Activated gamma-delta T cell treated with anti-CD3 and anti-CD28 coated beads, Interleukin-2, amount 50 U/mL, for 16 hours (primary cell): ENCODE measurements around the gene TMEM151A.

Source experiments
- DNase-seq: peaks from one replicate; pipeline ENCODE4 v3.0.0-alpha.2; 2020; ENCODE audit warnings: low read depth

TMEM151A gene

DNA sequence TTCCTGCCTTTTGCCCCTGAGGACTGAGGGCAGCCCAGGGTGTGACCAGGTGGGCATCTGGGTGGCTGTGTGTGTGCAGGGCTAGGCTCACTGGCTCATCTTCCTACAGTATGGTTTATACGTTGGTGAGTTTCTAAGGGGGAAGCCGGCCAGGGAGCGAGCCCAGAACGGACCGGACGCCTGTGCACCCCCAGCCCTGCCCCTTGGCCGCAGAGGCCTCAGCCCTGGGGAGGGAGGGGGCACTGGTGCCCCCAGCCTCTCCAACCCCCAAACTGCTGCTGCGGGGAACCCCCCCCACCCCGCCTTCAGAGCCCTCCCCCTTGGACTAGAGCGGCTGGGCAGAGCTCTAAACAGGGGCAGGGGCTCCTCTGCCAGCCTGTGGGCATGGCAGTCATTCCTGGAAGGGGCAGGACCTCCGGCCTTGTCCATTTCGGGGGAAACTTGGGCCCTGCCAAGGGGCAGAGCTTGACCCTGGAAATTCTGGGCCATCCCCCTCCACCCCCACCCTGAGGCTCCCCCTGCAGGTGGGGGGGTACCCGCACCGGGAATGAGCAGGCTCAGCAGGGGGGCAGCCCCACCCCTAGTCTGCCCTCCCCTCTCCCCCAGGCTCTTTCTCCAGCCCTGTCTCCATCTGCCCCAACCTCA, 8.1 kb upstream of the TMEM151A start:
- DNase-seq, result no peak

DNA sequence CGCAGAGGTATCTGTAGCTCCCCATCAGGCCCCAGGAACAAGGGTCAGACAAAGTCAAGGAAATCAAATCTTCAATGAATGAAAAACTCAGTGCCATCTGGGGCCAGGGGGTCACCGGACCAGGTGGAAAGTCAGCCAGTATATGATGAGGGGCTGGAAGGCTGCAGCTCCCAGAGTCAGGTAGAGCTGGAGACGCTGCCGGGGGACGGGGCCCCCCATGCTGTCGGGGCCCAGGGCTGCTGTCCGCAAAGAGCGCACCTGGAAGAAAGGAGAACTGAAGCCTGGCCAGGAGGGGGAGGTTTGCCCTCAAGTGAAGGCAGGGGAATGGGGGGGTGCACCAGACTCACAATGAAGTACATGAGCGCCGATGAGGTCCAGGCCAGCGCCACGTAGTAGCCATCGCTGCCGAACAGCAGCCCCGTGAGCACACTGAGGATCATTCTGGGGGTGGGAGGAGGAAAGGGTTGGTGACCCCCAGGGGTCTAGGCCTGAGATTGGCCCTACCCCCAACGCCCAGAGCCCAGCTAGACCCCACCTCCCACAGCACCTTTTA, 7.1 kb upstream of the TMEM151A start:
- DNase-seq, result no peak

DNA sequence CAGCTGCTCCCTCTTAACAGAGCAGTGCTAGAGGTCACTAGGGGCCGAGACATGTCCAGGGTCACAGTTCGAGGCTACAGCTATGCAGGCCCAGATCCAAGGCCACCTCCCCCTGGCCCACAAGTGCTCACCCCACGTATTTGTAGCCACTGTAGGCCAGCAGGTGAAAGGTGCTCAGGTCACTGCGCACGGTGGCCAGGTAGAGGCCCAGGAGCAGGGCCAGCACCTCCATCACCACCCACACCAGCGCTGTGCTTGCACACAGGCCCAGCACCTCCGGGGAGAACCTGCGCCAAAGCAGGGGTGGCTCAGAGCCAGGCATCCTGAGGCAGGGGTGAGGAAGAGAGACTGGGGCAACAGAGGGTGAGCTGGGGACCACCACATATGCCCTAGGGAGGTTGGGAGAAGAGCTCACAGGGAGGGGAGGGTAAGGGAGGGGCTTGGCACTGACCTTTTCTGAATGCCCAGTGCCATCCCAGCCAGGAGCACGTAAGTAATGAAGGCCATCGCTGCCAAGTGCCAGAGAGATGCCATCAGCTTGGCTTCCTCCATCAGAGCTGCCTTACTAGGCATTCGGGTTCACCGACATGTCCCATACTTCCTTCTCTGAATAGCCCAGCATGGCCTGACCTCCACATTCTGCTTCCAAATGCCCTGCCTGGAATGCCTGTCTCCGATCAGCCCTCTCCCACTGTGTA, 6.3 kb upstream of the TMEM151A start:
- DNase-seq, result no peak

DNA sequence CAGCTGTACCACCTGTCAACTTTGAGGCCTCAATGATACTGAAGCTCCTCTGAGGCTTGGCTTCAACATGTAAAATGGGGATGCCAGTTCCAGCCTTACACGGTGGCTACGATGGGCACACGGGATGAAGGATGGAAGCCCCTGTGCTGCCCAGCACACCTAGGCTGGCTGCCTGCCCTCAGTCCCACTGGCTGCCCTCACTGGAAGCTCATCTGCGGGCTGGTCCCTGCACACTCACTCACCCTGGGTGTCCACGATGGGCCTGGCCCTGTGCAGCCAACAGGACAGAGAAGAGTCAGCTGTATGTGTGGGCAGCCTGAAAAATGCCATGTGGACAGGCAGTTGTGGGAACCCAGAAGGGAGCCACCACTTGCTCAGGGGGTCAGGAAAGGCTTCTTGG, 5.0 kb upstream of the TMEM151A start:
- DNase-seq, result no peak

DNA sequence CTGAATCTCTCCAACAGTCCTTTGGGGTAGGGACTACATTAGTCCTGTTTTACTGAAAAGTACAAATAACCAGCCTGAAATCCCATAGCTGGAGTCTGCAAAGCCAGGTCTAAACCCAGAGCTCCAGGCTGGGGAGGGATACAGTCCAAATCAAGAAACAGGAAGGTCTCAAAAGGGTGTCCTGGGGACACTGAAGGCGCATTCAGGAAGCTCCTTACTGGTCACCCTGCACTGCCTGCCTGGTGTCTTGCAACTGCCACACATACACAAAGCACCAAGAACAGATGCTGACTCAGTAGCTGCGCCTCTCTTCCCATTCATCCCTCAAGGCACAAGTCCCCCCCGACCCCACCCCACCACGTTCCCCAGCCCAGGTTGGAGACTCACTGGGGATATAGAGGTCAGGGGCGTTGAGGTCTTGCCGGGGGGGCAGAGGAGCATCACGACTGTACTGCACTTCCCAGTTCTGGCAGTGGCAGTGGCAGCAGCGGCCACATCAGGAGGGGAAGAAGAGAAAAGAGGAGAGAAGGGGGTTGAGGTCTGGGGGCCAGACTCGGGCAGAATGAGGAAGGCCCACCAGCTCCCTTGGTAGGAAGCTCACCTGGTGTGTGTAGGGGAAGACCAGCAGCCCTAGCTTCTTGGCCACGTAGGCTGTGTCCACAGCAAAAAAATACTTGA, 4.3 kb upstream of the TMEM151A start:
- DNase-seq, result no peak

DNA sequence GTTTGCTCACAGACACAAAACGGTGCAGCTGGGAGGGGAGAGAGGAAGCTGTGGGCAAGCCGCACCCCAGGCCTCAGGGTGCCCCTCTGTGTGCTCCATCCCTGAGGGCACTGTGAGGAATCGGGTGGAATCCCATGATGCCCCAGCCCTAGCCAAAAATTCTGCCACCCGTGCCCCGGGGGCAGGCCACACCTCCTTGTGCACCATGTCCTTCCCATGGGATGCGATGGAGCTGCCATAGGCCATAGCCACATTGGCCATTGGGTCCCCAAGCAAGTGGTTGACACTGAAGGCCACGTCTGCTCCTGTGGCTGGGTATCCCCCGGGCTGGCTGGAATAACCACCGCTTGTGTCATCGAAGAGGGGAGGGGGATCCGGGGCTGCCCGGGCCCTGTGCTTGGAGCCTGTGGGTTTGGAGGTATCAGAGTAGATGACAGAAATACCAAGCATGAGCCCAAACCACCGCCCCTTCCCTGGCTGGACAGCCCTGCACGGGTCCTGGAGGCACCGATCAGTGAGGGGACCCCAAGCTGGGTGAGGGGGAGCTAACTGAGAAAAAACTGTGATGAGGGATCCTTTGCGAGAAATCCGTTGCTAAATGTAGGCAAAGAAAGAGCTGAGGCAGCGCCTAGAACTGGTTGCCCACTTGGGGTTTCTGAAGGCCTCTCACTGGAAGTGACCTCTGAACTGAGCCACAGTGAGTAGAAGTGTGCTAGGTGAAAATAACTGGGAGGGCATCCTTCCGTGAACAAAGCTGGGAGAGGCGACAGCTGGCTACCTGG, 3.6 kb upstream of the TMEM151A start:
- DNase-seq, result no peak

DNA sequence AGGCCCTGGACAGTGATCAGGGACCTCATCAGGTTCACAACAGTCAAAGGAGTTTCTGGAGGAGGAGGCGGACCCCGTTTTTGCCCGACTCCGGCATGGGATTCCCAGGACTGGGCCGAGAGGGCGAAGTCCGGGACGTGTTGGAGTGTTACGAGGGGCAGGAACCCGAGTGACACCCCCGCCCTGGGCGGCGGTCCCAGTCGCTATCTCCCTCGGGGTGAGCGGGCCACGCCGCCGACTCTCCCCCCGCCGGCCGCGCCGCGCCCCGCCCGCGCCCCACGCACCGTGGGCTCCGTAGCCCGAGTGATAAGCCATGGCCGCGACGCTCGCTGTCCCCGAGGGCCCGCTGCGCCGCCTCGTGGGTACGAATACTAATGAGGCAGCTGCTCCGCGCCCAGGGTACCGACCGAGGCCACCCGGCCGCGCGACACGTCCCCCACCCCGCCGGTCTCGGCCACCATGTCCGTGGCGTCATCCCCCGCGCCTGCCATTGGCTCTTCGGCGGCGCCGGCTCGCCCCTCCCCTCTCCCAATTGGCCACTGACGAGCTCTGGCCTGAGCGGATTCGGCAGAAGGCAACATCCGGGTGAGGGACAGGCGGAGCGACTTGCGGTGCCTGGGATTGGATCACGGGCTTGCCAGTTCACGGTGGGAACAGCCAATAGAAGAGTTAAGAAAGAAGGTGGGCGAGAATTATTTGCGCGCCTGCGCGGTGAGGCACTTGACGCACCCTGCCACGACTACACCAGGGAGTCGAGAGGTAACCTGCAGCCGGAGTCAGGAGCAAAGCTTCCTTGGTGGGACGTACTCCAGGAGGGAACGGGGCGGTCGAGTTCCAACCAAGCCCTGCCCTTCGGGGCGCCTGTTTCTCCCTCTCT, 2.8 kb upstream of the TMEM151A start, which contains the start of gene YIF1A:
YIF1A (minus strand) TSS at position 473 of the 877 bp plus-strand sequence; CDS start at position 315, 158 bp downstream.
- DNase-seq, result peak; percentile 98

DNA sequence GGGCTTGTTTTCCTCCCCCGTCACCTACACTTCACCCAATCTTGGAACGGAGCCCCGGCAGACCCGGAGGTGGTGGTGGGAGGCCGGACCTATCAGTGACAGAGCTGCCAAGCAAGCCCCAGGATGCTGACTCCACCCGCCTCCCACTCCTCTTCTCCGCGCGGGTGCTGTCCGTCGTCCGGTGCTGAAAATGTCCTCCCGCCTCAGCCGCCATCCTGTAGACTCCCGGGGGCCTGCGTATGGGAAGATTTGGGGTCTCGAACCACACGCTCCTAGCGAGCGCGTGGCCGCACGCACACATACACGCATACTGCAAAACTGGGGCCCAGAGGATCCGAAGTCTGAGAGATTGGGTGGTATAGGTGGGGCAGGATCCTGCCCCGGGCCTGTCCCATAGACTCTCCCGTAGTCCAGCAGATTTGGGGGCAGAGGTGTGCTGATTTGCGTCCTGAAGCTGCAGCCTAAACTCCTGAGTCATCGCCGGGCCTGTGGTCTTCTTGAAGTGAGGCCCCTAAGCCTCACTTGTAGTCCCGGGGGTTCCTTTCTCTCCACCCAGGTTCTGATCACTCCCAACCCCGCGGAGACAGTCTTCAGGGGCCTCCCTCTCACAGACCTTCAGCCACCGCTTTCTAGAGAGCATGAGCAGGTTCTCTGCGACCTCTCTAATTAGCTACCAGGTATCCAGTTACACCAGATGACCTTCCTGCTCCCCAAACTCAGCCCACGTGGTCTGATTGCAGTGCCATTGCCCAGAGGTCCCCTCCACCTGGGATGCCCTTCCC, 2.0 kb upstream of the TMEM151A start:
- DNase-seq, result peak; percentile 73

DNA sequence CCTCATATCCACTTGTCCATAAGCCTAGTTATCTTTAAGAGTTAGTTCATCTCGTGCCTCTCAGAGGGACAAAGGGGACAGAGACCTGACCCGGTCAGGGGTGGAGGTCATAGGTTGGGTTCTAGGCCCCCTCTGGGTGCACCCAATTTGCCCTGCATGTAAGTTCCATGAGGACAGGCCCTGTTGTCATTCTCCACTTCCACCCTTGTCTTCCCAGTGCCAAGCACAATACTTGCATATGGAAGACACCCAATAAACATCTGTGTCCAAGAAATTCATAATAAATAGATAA, 1.4 kb upstream of the TMEM151A start:
- no peak for DNase-seq

DNA sequence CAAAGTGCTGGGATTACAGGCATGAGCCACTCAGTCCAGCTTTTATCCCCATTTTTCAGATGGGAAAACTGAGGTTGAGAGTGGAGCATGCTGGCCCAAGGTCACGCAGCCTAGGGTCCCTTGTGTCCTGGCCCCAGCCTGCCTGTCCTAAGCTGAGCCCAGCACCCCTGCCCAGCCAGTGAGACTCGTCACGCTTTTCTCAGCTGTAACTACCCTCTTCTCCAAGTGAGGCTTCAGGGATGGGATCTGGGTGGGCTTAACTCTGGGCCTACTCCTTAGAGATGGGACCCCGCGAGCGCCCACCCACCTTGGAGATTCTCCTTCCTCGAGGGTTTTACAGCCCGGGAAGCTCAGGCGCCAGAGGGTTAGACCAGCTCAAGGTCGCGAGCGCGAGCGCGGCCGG, 390 bp upstream of the TMEM151A start:
- no peak for DNase-seq

DNA sequence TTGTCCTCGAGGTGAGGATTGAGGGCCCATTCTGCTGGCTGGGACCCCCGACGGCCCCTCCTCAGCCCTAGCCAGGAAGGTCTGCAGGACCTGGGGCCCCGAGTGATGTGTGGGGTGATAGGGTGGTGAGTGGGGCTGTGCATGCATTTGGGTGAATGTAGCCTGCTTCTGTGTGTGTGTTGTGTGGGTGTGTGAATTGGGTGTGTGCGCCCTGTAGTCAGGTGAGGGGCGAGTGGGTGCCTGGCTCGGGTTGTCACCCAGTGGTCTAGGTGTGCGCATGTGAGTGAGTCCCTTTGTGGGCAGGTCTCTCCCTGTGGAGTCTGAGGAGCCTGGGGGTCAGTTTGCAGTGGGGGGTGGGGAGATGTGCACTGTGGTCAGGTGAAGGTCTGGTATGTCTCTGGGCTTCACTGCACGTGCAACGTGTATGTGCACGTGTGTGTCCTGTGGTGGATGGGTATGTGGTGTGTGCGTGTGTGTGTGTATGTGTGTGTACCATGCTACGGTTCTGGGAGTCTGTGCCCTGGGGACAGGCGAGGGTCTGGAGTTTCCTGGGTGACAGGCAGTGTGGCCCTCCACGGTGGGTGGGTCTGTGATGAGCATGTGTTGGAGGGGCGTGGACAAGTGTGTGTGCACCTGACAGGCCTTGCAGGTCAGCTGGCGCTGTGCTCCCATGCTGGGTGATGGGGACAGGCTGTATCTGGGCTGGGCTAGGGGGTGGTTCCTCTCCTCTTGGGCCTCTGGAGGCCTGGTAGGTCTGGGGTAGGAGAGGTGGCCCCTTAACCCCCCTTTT, 1.0 kb downstream of the TMEM151A start:
- no peak for DNase-seq

DNA sequence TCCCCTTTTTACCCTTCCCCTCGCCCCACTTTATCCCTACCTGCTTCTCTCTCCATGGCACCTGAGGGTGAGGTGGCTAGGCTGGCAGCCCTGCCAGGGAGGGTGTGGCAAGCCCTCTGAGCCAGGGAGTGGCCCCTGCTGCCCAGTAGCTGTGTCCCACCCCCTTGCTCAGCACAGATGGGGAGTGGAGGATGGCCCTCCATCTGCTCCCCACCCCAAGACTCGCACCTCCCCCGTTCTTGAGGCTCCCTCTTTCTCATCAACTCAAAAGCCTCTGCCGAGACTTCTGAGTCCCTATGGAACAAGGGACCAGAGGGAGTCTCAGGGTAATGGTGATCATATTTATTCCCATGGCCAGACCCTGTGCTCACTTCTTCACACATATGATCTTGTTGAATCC, 1.7 kb downstream of the TMEM151A start:
- no peak for DNase-seq

DNA sequence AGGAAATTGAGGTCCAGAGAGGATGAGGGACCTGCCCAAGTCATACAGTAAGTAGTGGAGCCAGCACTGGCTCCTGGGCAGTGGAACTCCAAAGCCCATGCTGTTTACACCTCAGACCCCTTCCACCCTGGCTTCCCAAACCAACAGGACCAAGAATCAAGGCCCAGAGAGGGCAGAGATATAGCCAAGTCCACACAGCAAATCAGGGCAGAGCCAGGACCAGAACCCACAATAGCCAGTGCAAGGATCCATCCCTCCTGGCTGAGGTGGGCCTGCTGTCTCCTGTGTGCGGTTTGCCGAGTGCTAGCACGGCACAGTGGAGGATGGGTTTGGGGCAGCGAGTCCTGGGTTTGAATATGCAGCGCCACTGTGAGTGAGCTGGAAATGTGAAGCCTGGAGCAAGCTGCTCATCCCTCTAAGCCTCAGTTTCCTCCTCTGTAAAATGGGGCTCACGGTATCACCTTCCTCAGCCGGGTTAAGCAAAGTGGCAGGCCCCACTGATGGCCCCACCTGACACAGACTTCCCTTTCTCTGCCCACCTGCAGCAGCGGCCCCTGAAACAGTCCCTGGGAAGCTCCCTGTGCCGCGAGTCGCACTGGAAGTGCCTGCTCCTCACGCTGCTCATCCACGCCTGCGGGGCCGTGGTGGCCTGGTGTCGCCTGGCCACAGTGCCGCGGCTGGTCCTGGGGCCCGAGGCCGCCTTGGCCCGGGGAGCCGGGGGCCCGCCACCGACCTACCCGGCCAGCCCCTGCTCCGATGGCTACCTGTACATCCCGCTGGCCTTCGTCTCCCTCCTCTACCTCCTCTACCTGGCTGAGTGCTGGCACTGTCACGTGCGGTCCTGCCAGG, 2.3 kb downstream of the TMEM151A start:
- DNase-seq, result no peak

DNA sequence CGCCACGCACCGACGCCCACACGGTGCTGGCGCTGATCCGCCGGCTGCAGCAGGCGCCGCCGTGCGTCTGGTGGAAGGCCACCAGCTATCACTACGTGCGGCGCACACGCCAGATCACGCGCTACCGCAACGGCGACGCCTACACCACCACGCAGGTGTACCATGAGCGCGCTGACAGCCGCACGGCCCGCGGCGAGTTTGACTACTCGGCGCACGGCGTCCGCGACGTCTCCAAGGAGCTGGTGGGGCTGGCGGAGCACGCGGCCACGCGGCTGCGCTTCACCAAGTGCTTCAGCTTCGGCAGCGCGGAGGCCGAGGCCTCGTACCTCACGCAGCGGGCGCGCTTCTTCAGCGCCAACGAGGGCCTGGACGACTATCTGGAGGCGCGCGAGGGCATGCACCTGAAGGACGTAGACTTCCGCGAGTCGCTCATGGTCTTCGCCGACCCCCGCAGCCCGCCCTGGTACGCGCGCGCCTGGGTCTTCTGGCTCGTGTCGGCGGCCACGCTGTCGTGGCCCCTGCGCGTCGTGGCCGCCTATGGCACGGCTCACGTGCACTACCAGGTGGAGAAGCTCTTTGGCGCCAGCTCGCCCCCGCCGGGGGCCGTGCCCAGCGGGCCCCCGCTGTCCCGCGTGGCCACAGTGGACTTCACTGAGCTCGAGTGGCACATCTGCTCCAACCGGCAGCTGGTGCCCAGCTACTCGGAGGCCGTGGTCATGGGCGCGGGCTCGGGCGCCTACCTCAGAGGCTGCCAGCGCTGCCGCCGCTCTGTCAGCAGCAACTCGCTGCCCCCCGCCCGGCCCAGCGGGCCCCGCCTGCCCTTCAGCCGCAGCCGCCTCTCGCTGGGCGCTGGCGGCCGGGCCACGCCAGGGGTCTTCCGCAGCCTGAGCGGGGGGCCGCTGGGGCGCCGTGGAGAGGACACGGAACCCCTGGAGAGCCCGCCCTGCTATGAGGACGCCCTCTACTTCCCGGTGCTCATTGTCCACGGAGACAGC, 3.2 kb downstream of the TMEM151A start:
- no peak for DNase-seq

DNA sequence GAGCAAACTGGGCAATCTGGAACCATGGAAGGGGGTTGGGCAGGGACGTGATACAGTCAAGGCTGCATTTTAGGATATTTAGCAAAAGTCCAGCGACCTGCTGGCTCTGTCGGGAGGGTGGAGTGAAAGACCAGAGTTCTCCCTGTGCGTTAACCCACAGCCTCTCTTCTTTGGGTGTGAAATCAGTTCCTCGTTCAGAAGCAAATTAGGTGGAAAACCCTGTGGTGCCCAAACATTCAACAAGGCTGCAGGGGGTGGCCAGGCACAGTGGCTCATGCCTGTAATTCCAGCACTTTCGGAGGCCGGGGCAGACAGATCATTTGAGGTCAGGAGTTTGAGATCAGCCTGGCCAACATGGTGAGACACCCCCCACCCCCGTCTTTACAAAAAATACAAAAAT, 5.9 kb downstream of the TMEM151A start:
- DNase-seq, result no peak

DNA sequence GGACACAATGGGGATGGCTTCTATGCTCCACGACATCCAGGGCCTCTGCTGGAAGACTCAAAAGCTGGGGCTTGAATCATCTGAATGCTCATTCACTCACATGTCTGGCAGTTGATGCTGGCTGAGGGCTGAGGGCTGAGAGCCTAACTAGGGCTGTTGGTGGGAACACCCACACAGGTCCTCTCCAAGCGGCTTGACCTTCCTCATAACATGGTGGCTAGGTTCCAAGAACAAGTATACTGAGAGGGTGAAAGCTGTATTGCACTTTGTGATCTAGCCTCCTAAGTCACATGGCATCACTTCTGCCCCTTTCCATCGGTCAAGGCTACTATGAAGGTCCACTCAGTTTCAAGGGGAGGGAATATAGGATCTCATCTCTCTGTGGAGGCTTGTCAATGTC, 7.5 kb downstream of the TMEM151A start:
- no peak for DNase-seq

DNA sequence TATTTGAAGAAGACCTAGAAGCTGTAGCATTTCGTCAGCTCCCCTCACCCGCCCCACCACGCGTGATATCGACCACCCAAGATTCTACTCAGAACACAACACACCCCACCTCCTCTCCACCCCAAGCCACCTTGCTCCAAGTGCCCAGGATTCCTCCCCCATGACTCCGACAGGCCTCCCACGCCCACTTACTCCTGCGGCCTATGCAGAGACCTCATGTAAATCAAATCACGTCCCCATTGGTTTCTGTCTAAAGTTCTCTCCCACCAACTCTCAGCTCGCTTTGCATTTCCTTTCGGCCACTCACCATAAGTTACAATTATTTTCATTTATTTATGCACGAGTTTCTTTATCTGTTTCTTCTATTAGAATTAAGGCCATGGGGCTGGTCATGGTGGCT, 11.0 kb downstream of the TMEM151A start:
- DNase-seq, result no peak

DNA sequence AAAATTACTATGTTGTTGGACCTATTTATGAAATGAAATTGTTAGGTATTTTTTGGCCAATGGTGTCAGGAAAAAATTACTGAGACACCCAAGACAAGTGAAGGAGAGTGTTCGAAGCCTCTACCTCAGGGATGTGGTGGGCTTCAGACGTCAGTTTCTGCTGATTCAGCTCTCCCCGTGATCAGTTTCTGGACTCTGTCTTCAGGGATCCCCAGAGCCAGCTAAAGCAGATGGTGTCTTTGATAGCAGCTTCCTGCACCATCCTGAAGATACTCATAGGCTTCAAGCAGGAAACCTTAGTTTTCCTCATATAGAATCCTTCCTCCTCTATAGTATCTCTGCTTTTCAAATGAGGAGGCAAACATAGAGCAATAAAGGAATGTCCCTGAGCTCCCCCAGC, 17.8 kb downstream of the TMEM151A start:
- no peak for DNase-seq
